ENCODE measurements around the gene KCNG1. TPM values are rescaled to one million over a fixed set of nuclear protein-coding genes. Genes with fewer than 3 reads are reported as not detected.

KCNG1 gene
- total RNA-seq, 1 donor from 2014 or later = 4.4 TPM

- peak; percentile 89 for DNase-seq (ENCODE audit: low spot score)
- Mint-ChIP-seq H3K4me1 (ENCODE audit: unreplicated experiment) (no peaks in the 10 kb centered on the region), H3K27me3 (ENCODE audit: unreplicated experiment) (peaks cover 3% of the 10 kb centered on the region), H3K9me3 (ENCODE audit: unreplicated experiment) (no peaks in the 10 kb centered on the region), H3K4me3 (ENCODE audit: unreplicated experiment) (no peak overlapping the region), H3K27ac (ENCODE audit: unreplicated experiment) (no peak overlapping the region), H3K36me3 (ENCODE audit: low read depth, unreplicated experiment) (no peaks in the 10 kb centered on the region)
- TF ChIP-seq, protein P1, sequence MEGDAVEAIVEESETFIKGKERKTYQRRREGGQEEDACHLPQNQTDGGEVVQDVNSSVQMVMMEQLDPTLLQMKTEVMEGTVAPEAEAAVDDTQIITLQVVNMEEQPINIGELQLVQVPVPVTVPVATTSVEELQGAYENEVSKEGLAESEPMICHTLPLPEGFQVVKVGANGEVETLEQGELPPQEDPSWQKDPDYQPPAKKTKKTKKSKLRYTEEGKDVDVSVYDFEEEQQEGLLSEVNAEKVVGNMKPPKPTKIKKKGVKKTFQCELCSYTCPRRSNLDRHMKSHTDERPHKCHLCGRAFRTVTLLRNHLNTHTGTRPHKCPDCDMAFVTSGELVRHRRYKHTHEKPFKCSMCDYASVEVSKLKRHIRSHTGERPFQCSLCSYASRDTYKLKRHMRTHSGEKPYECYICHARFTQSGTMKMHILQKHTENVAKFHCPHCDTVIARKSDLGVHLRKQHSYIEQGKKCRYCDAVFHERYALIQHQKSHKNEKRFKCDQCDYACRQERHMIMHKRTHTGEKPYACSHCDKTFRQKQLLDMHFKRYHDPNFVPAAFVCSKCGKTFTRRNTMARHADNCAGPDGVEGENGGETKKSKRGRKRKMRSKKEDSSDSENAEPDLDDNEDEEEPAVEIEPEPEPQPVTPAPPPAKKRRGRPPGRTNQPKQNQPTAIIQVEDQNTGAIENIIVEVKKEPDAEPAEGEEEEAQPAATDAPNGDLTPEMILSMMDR (IDR thresholded peaks at IDR 0.05; ENCODE audit: unreplicated experiment) = peak; percentile 92
These were observed 35.3 kb downstream of the KCNG1 start for GRCh38 chr20:50987493-50988210.

DNA sequence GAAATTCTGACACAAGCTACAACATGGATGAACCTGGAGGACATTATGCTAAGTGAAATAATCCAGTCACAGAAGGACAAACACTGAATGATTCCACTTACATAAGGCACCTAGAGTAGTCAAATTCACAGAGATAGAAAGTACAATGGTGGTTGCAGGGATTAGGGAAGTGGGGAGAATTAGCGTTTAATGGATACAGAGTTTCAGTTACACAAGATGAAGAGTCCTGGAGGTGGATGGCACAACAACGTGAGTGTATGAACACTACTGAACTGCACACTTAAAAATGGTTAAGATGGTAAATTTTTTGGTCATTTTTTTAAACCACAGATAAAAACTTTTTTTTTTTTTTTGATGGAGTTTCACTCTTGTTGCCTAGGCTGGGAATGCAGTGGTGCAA is 39.6 kb downstream of the KCNG1 start:
- Mint-ChIP-seq H3K27me3 (ENCODE audit: unreplicated experiment) (peaks cover 4% of the 10 kb centered on the region), H3K4me3 (ENCODE audit: unreplicated experiment) (no peak overlapping the region)
- DNase-seq (ENCODE audit: low spot score) = no peak

DNA sequence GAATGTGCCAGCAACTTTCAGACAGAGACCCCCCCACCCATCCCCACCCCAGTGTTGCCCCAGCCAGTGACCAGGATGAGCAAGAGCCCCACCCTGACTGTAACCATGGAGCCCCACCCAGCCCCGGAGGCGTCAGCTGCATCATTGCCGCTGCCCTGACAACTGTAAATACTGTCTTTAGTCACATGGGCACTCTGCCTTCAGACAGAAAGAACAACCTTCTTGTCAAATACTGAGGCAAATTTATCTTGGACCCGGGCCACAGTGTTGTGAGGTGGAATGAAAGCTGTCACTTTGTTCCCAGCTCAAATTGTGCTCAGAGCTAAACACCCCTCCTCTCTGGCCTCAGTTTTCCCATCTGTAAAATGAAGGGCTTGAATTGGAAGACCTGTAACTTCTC is 40.5 kb downstream of the KCNG1 start:
- DNase-seq (ENCODE audit: low spot score) = no peak
- Mint-ChIP-seq H3K27ac (ENCODE audit: unreplicated experiment) (no peak overlapping the region), H3K4me3 (ENCODE audit: unreplicated experiment) (no peak overlapping the region), H3K4me1 (ENCODE audit: unreplicated experiment) (peaks cover 3% of the 10 kb centered on the region), H3K27me3 (ENCODE audit: unreplicated experiment) (peaks cover 4% of the 10 kb centered on the region), H3K36me3 (ENCODE audit: low read depth, unreplicated experiment) (peaks cover 2% of the 10 kb centered on the region), H3K9me3 (ENCODE audit: unreplicated experiment) (no peaks in the 10 kb centered on the region)
- TF ChIP-seq, protein P1 (IDR thresholded peaks at IDR 0.05; ENCODE audit: unreplicated experiment) = no peak

More for the DNA sequence above, 39.6 kb downstream of the KCNG1 start:
- no peak overlapping the region for H3K27ac Mint-ChIP-seq (ENCODE audit: unreplicated experiment)
- TF ChIP-seq, protein P1 (IDR thresholded peaks at IDR 0.05; ENCODE audit: unreplicated experiment) = no peak
- no peaks in the 10 kb centered on the region for H3K9me3 Mint-ChIP-seq (ENCODE audit: unreplicated experiment)
- H3K36me3 Mint-ChIP-seq (ENCODE audit: low read depth, unreplicated experiment) = peaks cover 2% of the 10 kb centered on the region
- H3K4me1 Mint-ChIP-seq (ENCODE audit: unreplicated experiment) = peaks cover 3% of the 10 kb centered on the region

GRCh38 chr20:50981714-50982048 is 41.2 kb downstream of the KCNG1 start:
- H3K4me3 Mint-ChIP-seq (ENCODE audit: unreplicated experiment) = no peak overlapping the region
- H3K9me3 Mint-ChIP-seq (ENCODE audit: unreplicated experiment) = no peaks in the 10 kb centered on the region
- TF ChIP-seq, protein P1 (IDR thresholded peaks at IDR 0.05; ENCODE audit: unreplicated experiment) = no peak
- no peak for DNase-seq (ENCODE audit: low spot score)
- H3K36me3 Mint-ChIP-seq (ENCODE audit: low read depth, unreplicated experiment) = peaks cover 2% of the 10 kb centered on the region
- no peak overlapping the region for H3K27ac Mint-ChIP-seq (ENCODE audit: unreplicated experiment)
- H3K4me1 Mint-ChIP-seq (ENCODE audit: unreplicated experiment) = peaks cover 3% of the 10 kb centered on the region
- H3K27me3 Mint-ChIP-seq (ENCODE audit: unreplicated experiment) = peaks cover 2% of the 10 kb centered on the region

DNA sequence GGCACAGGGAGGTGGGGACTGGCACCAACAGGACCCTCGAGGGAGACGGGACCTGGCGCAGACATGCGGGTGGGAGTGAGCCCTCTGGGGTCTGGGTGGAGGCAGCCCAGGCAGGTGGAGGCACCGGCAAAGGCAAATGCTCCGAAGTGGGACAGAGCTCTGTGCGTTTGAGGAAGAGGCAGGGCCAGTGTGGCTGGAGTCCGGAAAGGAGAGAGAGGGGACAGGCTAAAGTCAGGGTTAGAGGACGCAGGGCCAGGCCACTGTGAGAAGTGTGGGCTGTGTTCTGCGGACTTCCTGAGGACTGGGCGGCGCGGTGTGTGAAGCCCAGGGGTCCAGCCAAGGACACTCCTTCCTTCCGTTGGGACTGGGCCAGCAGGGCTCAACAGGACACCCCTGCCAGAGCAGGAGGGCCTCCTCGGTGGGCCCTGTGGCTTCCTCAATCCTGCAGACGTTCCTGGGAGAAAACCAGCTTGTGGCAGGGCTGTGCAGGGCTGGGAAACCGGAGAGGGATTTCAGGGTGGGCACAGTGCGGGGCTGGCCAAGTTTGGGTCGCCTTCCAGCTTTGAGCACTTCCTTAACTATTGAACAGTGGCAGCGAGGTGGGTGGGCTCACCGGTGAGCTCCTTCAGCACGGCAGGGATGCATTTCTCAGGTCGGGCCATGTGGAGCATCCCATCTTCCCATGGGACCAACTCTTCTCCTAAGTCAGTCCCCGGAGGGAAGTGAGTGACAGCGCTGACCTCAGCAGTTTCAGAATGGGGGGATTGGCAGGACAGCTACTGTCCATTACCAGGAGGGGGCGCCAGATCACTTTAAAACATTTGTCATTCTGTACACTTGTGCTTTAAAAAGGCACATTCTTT is 41.8 kb downstream of the KCNG1 start:
- Mint-ChIP-seq H3K36me3 (ENCODE audit: low read depth, unreplicated experiment) (peaks cover 2% of the 10 kb centered on the region), H3K4me3 (ENCODE audit: unreplicated experiment) (no peak overlapping the region), H3K4me1 (ENCODE audit: unreplicated experiment) (peaks cover 3% of the 10 kb centered on the region), H3K27ac (ENCODE audit: unreplicated experiment) (no peak overlapping the region), H3K9me3 (ENCODE audit: unreplicated experiment) (no peaks in the 10 kb centered on the region), H3K27me3 (ENCODE audit: unreplicated experiment) (peaks cover 2% of the 10 kb centered on the region)
- peak; percentile 73 for DNase-seq (ENCODE audit: low spot score)
- TF ChIP-seq, protein P1 (IDR thresholded peaks at IDR 0.05; ENCODE audit: unreplicated experiment) = peak; percentile 91

Data from endothelial cell (in vitro differentiated cells).